SIG-M5 (cell line): ENCODE measurements around the gene SLC25A39.
"Not testable (repeated sequence)": the region's sequence is repeated elsewhere in the genome, so short reads cannot be mapped to it uniquely, and the experiment has no call there.

ENCODE experiments used
- DNase-seq: peaks from one replicate; lab custom pipeline; 2025; lab: John Stamatoyannopoulos, UW

SLC25A39 gene, protein sequence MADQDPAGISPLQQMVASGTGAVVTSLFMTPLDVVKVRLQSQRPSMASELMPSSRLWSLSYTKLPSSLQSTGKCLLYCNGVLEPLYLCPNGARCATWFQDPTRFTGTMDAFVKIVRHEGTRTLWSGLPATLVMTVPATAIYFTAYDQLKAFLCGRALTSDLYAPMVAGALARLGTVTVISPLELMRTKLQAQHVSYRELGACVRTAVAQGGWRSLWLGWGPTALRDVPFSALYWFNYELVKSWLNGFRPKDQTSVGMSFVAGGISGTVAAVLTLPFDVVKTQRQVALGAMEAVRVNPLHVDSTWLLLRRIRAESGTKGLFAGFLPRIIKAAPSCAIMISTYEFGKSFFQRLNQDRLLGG

DNA sequence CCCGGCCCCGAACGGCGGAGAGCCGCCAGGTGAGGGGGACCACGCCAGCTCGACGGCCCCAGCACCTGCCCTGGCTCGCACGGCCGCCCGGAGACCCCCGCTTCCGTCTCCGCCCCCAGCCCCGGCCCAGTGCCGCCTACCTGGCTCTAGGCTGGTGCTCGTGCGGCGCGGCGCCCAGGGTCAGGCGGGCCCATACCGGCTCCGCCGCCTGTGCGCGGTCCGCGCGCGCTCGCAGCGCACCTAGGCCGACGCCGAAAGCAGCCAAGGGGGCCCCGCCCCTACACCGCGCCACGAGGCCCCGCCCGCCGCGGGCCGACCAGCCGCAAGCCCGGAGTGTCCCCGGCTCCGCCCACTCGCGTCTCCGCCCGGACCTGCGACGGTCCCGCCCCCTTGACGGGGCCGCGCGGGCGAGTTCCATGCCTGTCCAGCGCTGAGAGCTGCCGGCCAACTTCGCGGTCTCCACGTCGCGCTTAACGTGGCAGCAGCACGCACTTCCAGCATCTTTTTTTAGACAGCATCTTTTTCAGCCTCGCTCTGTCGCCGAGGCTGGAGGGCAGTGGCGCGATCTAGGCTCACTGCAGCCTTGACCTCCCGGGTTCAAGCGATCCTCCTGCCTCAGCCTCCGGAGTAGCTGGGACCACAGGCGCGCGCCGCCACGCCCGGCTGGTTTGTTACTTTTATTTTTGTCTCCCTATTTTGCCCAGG lies at the start of gene SLC25A39:
Gene SLC25A39 (minus strand): TSS at position 253 of the 705 bp plus-strand sequence. CDS start 1,261 bp downstream, outside the sequence.
- DNase-seq, result no peak

DNA sequence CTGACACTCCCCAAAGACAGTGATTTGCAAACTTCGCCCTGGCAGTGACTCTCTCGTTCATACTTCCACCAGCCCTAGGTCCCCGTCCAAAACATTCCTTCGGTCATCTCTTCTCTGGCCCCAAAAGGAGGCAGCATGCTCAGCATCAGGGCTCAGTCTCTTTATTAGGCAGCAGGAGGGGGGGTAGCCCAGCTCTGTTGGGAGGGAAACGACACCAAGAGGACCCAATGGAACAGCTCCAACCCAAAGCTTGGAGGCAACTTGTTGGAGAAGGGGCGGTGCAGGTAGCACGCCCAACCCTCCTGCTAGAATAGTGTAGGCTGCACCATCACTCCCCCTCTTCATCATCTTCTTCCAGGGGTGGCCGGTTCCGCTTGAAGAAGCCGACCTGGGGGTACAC lies 47.4 kb upstream of the SLC25A39 start:
- DNase-seq, result no peak

- DNase-seq, result not testable (repeated sequence)
These were observed 44.9 kb upstream of the SLC25A39 start for GRCh38 chr17:44369414-44370023.

DNA sequence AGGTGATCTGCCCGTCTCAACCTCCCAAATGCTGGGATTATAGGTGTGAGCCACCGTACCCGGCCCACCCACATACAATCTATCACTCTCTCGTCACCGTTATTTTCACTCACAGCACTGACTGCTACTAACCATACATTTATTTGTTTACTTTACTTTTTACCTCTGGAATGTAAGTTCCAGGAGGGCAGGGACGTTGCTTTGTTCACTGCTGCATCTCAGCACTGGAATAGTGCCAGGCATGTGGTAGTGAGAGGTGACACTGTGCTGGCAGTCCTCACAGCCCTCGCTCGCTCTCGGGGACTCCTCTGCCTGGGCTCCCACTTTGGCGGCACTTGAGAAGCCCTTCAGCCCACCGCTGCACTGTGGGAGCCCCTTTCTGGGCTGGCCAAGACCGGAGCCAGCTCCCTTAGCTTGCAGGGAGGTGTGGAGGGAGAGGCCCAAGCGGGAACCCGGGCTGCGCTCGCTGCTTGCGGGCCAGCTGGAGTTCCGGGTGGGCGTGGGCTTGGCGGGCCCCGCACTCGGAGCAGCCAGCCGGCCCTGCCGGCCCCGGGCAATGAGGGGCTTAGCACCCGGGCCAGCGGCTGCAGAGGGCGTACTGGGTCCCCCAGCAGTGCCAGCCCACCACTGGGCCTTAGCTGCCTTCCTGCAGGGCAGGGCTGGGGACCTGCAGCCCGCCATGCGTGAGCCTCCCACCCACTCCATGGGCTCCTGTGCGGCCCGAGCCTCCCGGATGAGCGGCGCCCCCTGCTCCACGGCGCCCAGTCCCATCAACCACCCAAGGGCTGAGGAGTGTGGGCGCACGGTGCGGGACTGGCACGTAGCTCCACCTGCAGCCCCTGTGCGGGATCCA lies 44.0 kb upstream of the SLC25A39 start:
- DNase-seq, result not testable (repeated sequence)

DNA sequence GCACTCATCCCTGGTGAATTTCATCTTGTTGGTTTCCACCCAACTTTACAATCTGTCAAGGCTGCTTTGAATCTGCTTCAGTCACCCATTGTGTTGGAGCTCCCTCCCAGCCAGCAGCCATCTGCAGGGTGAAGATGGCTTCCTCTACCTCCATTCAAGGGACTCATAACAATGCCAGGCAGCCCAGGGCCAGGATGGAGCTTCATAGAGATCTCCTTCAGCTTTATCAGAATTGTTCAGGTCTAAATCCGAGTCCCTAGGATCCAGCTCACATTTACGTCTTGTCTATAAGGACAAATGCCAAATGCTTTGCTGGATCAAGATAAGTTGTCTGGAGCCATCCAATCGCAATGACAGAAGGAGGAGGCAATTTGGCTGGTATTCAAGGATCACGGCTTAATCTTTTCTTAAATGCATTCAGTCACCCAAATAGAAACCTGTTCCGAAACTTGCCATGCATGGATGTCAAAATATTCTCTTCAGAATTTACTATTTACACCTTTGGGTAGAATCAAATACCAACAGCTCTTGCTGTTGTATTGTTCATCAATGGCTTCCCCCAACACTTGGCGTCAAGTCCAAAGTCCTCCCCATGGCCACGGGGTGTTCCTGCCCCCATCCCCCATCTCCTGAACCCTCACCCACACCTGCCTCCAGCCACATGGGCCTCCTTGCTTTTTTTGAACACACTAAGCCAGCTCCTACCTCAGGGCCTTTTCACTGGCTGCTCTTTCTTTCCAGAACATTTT lies 42.8 kb upstream of the SLC25A39 start:
- no peak for DNase-seq

DNA sequence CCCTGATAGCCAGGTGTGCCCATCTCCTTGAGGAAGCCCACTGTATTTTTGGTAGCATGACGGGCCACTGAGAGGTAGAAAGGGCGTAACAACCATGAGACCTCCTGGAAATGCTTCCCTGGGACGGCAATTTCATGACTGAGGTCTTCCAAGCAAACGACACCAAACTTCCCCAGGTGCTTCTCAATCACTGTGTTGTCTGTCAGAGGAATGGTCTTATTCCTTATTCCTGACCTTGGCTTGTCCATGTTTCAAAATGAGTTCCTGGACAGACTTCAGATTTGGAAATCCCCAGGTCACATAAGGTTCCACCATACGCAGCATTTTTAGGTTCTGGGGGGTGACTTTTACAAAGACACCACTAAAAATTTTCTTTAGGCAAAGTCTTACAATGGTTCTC lies 40.4 kb upstream of the SLC25A39 start:
- not testable (repeated sequence) for DNase-seq

DNA sequence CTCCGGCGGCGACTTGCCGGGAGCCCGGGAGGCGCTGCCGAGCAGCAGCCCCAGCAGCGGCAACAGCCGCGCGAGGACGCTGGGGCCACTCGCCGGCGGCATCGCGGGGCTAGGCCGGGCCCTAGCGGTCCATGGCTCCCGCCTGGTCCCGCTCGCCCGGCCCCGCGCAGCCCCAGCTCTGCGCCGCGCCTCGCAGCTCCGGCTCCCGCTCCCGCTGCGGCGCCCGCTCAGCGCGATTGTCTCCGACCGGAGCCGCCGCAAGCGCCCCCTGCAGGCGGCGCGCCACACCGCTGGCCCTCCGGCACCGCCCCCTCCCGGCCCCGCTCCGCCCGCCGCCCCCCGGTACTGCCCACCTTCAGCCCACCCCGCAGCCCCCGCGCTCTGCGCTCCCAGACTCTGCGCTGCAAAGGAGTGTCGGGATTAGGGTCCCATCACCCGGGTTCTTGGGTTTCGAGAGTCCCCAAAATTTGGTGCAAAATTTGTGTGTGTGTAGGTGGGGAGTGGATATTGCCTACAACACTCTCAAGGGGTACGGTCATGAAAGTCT lies 39.1 kb upstream of the SLC25A39 start, which contains the start of gene FAM171A2:
Gene FAM171A2 (minus strand): TSS at position 241 of the 547 bp plus-strand sequence. CDS start 139 bp downstream, at position 102.
- DNase-seq, result no peak

- no peak for DNase-seq
These were observed 38.5 kb upstream of the SLC25A39 start for GRCh38 chr17:44362949-44363612.

DNA sequence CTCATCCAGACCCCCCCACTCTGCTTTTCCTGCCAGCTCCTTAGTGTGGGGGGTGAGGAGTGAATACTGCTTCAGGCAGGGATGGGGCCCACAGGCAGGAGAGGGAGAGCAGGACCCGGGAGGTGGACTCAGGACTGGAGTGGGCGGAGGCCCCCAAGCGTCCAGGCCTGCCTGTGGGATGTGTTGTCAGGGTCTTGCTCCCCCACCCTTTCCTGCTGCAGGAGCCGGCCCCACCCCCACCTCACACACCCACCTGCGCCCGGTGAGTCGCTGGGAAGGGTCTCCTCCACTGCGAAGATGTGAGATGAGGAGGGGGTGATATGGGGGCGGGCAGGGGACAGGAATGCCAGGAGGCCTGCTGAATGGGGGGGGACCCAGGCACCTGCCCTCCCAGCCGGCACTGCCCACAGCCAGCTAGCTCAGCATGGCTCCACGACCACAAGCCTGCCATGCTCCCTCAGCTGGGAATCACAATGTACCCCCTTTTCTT lies 37.9 kb upstream of the SLC25A39 start:
- DNase-seq, result no peak

DNA sequence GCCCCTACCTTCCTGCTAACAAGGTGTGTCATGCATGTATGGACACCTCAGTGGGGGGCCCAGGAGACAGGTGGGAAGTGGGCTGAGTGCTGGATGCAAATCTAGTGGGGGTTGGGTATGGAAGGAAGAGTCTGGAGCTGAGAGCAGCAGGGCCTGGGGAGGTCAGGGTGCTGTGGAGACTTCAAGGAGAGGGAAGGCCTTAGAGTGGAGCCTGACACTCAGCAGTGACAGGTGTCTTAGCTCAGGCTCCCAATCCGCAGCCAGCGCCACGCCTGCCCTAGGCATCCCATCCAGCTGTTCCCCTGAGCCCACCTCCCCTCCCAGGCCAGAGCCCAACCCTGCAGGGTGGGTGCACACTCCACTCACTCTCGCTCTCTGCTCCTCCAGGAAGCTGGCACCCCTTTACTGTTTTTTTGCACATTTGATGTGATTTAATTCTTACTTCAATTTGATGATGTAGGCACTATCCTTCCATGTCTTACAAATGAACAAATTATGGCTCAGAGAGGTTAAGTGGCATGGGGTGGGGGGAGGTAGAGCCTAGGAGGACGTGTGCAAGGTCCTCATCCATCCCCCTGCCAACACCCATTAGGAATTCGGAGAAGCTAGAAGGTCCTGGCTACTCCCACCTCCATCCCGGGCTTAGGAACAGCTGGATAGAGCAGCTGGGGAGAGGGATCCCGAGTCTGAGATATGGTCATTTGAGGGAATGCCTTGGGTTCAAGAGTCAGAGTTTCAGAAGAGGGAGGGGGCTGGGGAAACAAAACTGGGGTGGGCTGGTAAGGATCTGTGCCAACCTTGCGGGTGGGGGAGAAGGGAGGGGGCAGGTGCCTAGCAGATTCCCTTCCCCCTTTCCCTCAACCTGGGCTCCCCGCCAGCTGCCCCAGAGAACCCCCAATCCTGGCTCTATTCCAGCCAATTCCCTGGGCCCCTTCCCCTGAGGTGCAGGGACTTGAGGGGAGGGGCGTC lies 37.0 kb upstream of the SLC25A39 start:
- DNase-seq, result no peak

DNA sequence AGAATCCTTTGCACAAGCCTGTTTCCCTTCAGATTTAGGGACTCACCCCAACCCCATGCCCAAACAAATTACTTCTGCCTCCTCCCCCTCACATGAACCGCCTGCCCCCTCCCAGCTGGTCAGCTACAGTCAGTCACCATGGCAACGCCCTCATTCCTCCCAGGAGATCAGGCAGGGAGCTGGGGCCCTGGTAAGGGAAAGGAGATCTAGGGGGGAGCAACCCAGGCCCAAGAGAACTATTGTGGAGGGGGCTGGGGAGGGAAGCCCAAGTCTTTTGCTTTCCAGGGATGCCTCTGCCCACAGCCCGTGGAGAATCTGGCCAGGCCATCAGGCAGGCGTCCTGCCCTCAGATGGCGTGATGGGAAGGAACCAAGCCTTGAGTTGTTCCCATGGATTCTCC lies 36.2 kb upstream of the SLC25A39 start:
- DNase-seq, result no peak

DNA sequence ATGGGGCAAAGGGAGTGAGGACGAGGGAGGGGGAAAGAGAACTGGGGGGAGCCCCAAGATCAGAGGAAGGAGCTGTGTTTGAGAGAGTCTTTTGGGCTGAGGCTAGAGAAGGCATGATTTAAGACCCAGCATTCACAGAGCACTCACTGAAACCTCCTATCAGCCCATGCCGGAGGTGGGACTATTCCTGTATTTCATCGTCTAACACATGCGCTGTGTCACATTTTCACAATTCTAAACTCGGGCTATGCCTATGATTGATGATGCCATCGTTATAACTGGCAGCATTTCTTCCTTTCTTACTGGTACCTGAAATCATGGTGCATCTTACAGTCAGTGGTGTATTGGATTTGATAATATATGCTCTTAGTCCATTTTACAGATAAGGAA lies 35.5 kb upstream of the SLC25A39 start:
- DNase-seq, result no peak

DNA sequence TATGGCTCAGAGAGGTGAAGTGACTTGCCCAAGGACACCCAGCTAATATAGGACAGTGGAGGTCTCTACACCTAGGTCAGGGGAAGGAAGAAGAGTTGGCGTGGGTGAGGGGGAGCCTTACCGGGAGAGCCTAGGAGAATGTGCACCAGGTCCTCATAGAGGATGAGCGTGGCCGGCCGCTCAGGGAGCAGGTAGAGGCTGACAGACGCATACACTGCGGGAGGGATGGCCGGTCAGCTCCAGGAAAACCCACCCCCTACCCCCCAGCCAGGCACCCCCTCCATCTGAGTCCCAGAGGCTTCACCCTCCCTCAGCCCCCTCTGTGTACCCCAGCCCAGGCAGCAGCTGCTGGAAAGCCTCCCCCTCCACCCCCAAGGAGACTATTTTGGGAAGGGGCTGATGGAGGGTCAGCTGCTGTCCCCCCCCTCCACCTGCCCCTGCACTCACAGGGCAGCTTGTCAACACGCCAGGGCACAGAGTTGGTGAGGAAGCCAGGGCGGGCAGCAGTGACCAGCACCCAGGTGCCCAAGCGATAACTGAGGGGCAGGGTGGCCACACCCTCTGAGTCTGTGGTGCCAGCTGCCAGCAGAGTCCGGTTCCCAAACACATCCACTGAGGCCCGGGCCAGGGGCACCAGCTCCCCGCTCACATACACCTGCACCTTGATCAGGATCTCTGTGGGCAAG lies 35.0 kb upstream of the SLC25A39 start:
- DNase-seq, result no peak

DNA sequence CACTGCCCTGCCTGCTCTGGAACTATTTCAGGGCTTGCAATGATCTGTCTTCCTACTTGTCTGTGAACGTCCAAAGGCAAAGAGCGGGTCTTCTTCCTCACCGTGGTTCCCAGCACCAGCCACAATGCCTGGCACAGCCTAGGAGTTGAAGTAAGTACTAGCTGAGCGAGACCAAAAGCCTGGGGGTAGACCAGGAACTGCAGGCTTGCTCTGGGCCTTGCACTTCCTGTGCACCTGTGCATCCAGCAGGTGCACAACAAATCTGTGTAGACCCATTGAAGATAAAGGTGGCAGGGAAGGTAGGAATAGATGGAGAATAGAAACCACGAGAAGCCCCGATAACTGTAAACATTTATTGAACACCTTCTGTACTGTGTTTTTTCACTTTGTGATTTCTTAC lies 34.4 kb upstream of the SLC25A39 start:
- no peak for DNase-seq

- no peak for DNase-seq
These were observed 33.4 kb upstream of the SLC25A39 start for GRCh38 chr17:44358066-44358465.

- DNase-seq, result no peak
These were observed 31.6 kb upstream of the SLC25A39 start for GRCh38 chr17:44356241-44356640.

- no peak for DNase-seq
These were observed 31.0 kb upstream of the SLC25A39 start for GRCh38 chr17:44355642-44356099.
